Nephron progenitor cell (in vitro differentiated cells): Measurements from ENCODE around the gene TM7SF2.

Source experiments
- DNase-seq: peaks from one replicate; pipeline ENCODE4 v3.0.0; 2021
- H3K27ac Mint-ChIP-seq: 2 replicates; pipeline ENCODE4 v1.8.0; 2021; ENCODE audit warnings: mild to moderate bottlenecking, moderate library complexity, mixed read lengths
- H3K27me3 Mint-ChIP-seq: 2 replicates; pipeline ENCODE4 v1.8.0; 2021; ENCODE audit warnings: mild to moderate bottlenecking, low read depth, mixed read lengths; ENCODE audit not compliant: poor library complexity
- H3K36me3 Mint-ChIP-seq: 2 replicates; pipeline ENCODE4 v1.8.0; 2021; ENCODE audit warnings: low read depth, mixed read lengths
- H3K4me1 Mint-ChIP-seq: 2 replicates; pipeline ENCODE4 v1.8.0; 2021; ENCODE audit warnings: mixed read lengths
- H3K4me3 Mint-ChIP-seq: 2 replicates; pipeline ENCODE4 v1.8.0; 2021; ENCODE audit warnings: mild to moderate bottlenecking, moderate library complexity, mixed read lengths
- H3K9me3 Mint-ChIP-seq: 2 replicates; pipeline ENCODE4 v1.8.0; 2021; ENCODE audit warnings: mild to moderate bottlenecking, moderate library complexity, mixed read lengths
- CTCF ChIP-seq: fragments of 200-600 bp; sonication (generic); IDR thresholded peaks from 2 replicates; pipeline ENCODE4 v1.5.0; 2021; ENCODE audit warnings: antibody characterized with exemption

The TM7SF2 gene

GRCh38 chr11:65104628-65105027 lies 7.0 kb upstream of the TM7SF2 start:
- Mint-ChIP-seq H3K4me1 (peaks cover 12% of the 10 kb centered on the region), H3K9me3 (no peaks in the 10 kb centered on the region), H3K27ac (peak overlapping the region; percentile 48), H3K27me3 (peaks cover 4% of the 10 kb centered on the region), H3K36me3 (peaks cover 10% of the 10 kb centered on the region), H3K4me3 (no peak overlapping the region)
- DNase-seq = no peak
- no peak for TF ChIP-seq CTCF

DNA sequence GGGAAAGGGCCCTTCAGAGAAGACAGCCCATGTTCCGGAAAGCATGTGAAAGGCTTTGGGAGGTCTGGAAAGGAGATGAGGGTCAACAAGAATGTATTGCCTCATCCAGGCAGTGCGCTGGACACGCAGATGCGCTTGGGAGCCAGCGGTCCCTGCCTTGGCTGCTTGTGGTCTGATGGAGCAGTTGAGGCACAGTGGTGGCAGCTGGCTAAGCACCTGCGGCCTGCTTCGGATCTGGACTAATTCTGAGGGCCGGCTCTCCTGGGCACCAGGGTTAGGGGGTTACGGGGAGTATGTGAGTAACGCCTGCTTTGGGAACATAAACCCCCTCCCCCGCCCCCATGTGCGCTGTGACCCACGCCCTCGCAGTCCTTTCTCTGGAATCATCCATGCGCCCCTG lies 4.6 kb upstream of the TM7SF2 start:
- Mint-ChIP-seq H3K27me3 (peaks cover 4% of the 10 kb centered on the region), H3K4me1 (peaks cover 29% of the 10 kb centered on the region), H3K36me3 (peaks cover 10% of the 10 kb centered on the region), H3K9me3 (no peaks in the 10 kb centered on the region), H3K27ac (peak overlapping the region; percentile 75), H3K4me3 (no peak overlapping the region)
- no peak for DNase-seq
- no peak for TF ChIP-seq CTCF

- no peaks in the 10 kb centered on the region for H3K9me3 Mint-ChIP-seq
- peaks cover 10% of the 10 kb centered on the region for H3K36me3 Mint-ChIP-seq
- H3K27me3 Mint-ChIP-seq = peaks cover 4% of the 10 kb centered on the region
- peaks cover 30% of the 10 kb centered on the region for H3K4me1 Mint-ChIP-seq
- no peak for DNase-seq
- no peak overlapping the region for H3K27ac Mint-ChIP-seq
- no peak for TF ChIP-seq CTCF
- no peak overlapping the region for H3K4me3 Mint-ChIP-seq
Measured at GRCh38 chr11:65107751-65108468, 3.8 kb upstream of the TM7SF2 start.

DNA sequence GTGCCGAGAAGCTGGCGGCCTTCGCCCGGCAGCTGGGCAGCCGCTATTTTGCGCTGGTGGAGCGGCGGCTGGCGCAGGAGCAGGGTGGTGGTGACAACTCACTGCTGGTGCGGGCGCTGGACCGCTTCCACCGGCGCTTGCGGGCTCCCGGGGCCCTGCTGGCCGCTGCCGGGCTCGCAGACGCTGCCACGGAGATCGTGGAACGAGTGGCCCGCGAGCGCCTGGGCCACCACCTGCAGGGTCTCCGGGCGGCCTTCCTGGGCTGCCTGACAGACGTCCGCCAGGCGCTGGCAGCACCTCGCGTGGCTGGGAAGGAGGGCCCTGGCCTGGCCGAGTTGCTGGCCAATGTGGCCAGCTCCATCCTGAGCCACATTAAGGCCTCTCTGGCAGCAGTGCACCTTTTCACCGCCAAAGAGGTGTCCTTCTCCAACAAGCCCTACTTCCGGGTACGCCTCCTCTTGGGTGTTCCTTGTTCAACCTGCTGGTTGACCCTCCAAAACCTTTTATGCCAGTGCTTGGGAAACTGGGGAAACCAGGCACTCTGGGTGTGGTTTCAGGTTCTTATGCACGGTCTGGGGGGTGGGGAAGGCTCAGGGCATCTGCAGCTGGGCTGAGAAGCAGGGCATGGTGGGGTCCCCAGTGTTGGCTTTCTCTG lies 3.1 kb upstream of the TM7SF2 start:
- no peak overlapping the region for H3K4me3 Mint-ChIP-seq
- no peaks in the 10 kb centered on the region for H3K9me3 Mint-ChIP-seq
- peaks cover 4% of the 10 kb centered on the region for H3K27me3 Mint-ChIP-seq
- peaks cover 37% of the 10 kb centered on the region for H3K4me1 Mint-ChIP-seq
- TF ChIP-seq CTCF = no peak
- DNase-seq = no peak
- H3K36me3 Mint-ChIP-seq = peaks cover 10% of the 10 kb centered on the region
- no peak overlapping the region for H3K27ac Mint-ChIP-seq

GRCh38 chr11:65109231-65110198 lies 2.2 kb upstream of the TM7SF2 start:
- no peak overlapping the region for H3K4me3 Mint-ChIP-seq
- peaks cover 10% of the 10 kb centered on the region for H3K36me3 Mint-ChIP-seq
- no peak overlapping the region for H3K27ac Mint-ChIP-seq
- H3K27me3 Mint-ChIP-seq = peaks cover 9% of the 10 kb centered on the region
- no peak for TF ChIP-seq CTCF
- no peaks in the 10 kb centered on the region for H3K9me3 Mint-ChIP-seq
- peaks cover 44% of the 10 kb centered on the region for H3K4me1 Mint-ChIP-seq
- DNase-seq = no peak
